Ishikawa (cell line): ENCODE measurements around the gene METRN.

Experiments
- CEBPB ChIP-seq: IDR thresholded peaks from 2 replicates; pipeline ENCODE4 v1.6.1; 2012
- EGR1 ChIP-seq: IDR thresholded peaks from 2 replicates; pipeline ENCODE4 v1.6.1; 2012
- REST ChIP-seq: IDR thresholded peaks from 2 replicates; pipeline ENCODE4 v1.6.1; 2012; ENCODE audit warnings: low read depth, mild to moderate bottlenecking
- TAF1 ChIP-seq: IDR thresholded peaks from 2 replicates; pipeline ENCODE4 v1.6.1; 2012; ENCODE audit warnings: low read depth, mild to moderate bottlenecking
- TCF12 ChIP-seq: IDR thresholded peaks from 2 replicates; pipeline ENCODE4 v1.6.1; 2012; ENCODE audit warnings: low read depth

- TF ChIP-seq TCF12 (no peak), CEBPB (no peak), REST (no peak), TAF1 (no peak), EGR1 (no peak)
Measured at GRCh38 chr16:727291-727977, 12.5 kb downstream of the METRN start.
